GM18498 (cell line): ENCODE results near the gene POMT2.
A peak's percentile ranks its signal among the peaks of the same experiment; 100 is the strongest.
"Not testable (repeated sequence)": the region's sequence is repeated elsewhere in the genome, so short reads cannot be mapped to it uniquely, and the experiment has no call there.

ENCODE experiments used
- ATAC-seq: cut with Tn5 transposase; IDR thresholded peaks from one replicate; pipeline ENCODE4 v1.9.1; 2021; ENCODE audit warnings: mild to moderate bottlenecking, moderate library complexity; ENCODE audit not compliant: unreplicated experiment

The POMT2 gene

GRCh38 chr14:77320238-77320935 is at the start of gene POMT2:
Gene POMT2 (minus strand): TSS chr14:77320883. CDS start chr14:77320681, 202 bp downstream.
- ATAC-seq, result peak; percentile 69

GRCh38 chr14:77369285-77369684 is 48.6 kb upstream of the POMT2 start:
- no peak for ATAC-seq

GRCh38 chr14:77364146-77364545 is 43.5 kb upstream of the POMT2 start:
- no peak for ATAC-seq

- no peak for ATAC-seq
These were observed 38.9 kb upstream of the POMT2 start for GRCh38 chr14:77359626-77360025.

GRCh38 chr14:77356899-77357298 is 36.2 kb upstream of the POMT2 start:
- no peak for ATAC-seq

- no peak for ATAC-seq
These were observed 35.1 kb upstream of the POMT2 start for GRCh38 chr14:77355811-77356210.

- ATAC-seq, result no peak
These were observed 32.9 kb upstream of the POMT2 start for GRCh38 chr14:77353469-77354141.

- no peak for ATAC-seq
These were observed 27.1 kb upstream of the POMT2 start for GRCh38 chr14:77347751-77348150.

GRCh38 chr14:77346495-77346894 is 25.8 kb upstream of the POMT2 start:
- ATAC-seq, result no peak

- no peak for ATAC-seq
These were observed 23.8 kb upstream of the POMT2 start for GRCh38 chr14:77344377-77344996.

- no peak for ATAC-seq
These were observed 23.0 kb upstream of the POMT2 start for GRCh38 chr14:77343662-77344061.

- ATAC-seq, result no peak
These were observed 22.2 kb upstream of the POMT2 start for GRCh38 chr14:77342726-77343397.

GRCh38 chr14:77340389-77340788 is 19.7 kb upstream of the POMT2 start:
- no peak for ATAC-seq

GRCh38 chr14:77339407-77339806 is 18.7 kb upstream of the POMT2 start:
- no peak for ATAC-seq

GRCh38 chr14:77338302-77338701 is 17.6 kb upstream of the POMT2 start:
- no peak for ATAC-seq

GRCh38 chr14:77337880-77338279 is 17.2 kb upstream of the POMT2 start:
- ATAC-seq, result no peak

- not testable (repeated sequence) for ATAC-seq
These were observed 16.6 kb upstream of the POMT2 start for GRCh38 chr14:77337255-77337654.

- no peak for ATAC-seq
These were observed 14.9 kb upstream of the POMT2 start for GRCh38 chr14:77335576-77335975.

- ATAC-seq, result no peak
These were observed 9.2 kb upstream of the POMT2 start for GRCh38 chr14:77329872-77330271.

- ATAC-seq, result no peak
These were observed 6.4 kb upstream of the POMT2 start for GRCh38 chr14:77327111-77327510.

- no peak for ATAC-seq
These were observed 5.0 kb upstream of the POMT2 start for GRCh38 chr14:77325746-77326094.
